RWPE2 (cell line): ENCODE measurements around the gene TIMM29.
A peak's percentile ranks its signal among the peaks of the same experiment; 100 is the strongest.

Source experiments
- ATAC-seq: fragments of 200-7000 bp; cut with Tn5 transposase; 3 replicates; pipeline ENCODE4 v1.9.1; 2021; ENCODE audit warnings: low read depth
- DNase-seq: peaks from one replicate; pipeline ENCODE4 v3.0.0-alpha.2; 2020; ENCODE audit warnings: low spot score
- H3K27ac ChIP-seq: fragments of 450-650 bp; 2 replicates; pipeline ENCODE4 v1.5.1; 2017; ENCODE audit warnings: mild to moderate bottlenecking; ENCODE audit not compliant: poor library complexity, severe bottlenecking
- H3K27me3 ChIP-seq: fragments of 250-450 bp; sonication (Bioruptor Pico); 2 replicates; pipeline ENCODE4 v1.5.1; 2021; ENCODE audit warnings: mild to moderate bottlenecking, moderate library complexity; ENCODE audit not compliant: insufficient read depth, poor library complexity, severe bottlenecking
- H3K36me3 ChIP-seq: fragments of 250-450 bp; sonication (Bioruptor Pico); 2 replicates; pipeline ENCODE4 v1.5.1; 2020; ENCODE audit warnings: low read depth, mild to moderate bottlenecking, moderate library complexity
- H3K4me1 ChIP-seq: fragments of 250-450 bp; sonication (Bioruptor Pico); 2 replicates; pipeline ENCODE4 v1.5.1; 2021; ENCODE audit warnings: mild to moderate bottlenecking, moderate library complexity; ENCODE audit not compliant: insufficient read depth, poor library complexity, severe bottlenecking
- H3K4me3 ChIP-seq: fragments of 250-450 bp; sonication (Bioruptor Pico); 2 replicates; pipeline ENCODE4 v1.5.1; 2021; ENCODE audit warnings: mild to moderate bottlenecking, moderate library complexity; ENCODE audit not compliant: severe bottlenecking
- H3K9me3 ChIP-seq: fragments of 250-450 bp; sonication (Bioruptor Pico); 2 replicates; pipeline ENCODE4 v1.5.1; 2021; ENCODE audit warnings: mild to moderate bottlenecking, moderate library complexity; ENCODE audit not compliant: severe bottlenecking
- CTCF ChIP-seq: fragments of 450-650 bp; IDR thresholded peaks from one replicate; pipeline ENCODE4 v1.5.1; 2017; ENCODE audit warnings: mild to moderate bottlenecking, moderate library complexity; ENCODE audit not compliant: poor library complexity, severe bottlenecking

TIMM29 gene

GRCh38 chr19:10924597-10924996, 4.0 kb upstream of the TIMM29 start:
- no peak for ATAC-seq
- no peaks in the 10 kb centered on the region for H3K27me3 ChIP-seq

DNA sequence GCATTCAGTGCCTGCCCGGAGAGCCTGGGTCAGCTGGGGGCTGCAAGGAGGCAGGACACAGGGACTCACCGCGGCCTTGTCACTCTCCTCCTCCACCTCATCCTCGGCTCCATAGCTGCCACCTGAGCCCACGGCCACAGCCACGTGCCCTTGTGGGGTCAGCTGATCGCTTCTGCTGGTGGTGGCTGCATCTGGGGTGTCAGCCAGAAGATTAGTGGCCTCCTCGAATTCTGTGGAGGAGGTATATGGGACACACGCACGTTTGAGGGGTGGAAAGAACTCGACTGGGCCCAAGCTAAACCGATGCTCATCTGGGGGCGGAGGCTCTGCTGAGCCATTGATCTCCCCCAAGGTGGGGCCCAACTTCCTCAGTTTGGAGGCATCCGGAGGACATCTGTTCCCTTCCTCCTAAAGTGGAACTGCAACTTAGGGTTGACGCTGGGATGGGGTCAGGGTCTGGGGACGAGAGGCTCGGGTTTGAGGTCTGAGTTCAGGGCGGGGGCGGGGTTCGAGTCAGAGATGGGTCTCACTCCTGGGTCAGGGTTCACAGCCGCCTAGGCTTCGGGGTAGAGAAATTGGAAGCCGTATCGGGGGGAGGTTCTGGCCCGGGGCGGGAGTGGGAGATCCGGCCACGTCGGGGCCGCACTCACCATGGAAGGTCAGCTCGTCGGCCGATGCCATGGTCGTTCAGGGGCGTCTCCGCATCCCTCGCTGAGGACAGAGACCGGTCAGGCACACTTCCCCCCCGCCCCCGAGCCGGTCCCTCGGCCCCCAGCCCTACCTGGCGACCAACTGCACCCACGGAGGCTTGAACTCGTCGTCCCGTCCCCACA, 665 bp upstream of the TIMM29 start:
- TF ChIP-seq CTCF, result no peak
- Histone ChIP-seq H3K4me3 (peak overlapping the region; percentile 64), H3K27ac (peak overlapping the region; percentile 41), H3K9me3 (no peaks in the 10 kb centered on the region), H3K27me3 (no peaks in the 10 kb centered on the region), H3K4me1 (peaks cover 3% of the 10 kb centered on the region), H3K36me3 (peaks cover 19% of the 10 kb centered on the region)
- DNase-seq, result no peak
- ATAC-seq, result peak; percentile 17

More at GRCh38 chr19:10924597-10924996, 4.0 kb upstream of the TIMM29 start:
- Histone ChIP-seq H3K27ac (no peak overlapping the region), H3K9me3 (no peaks in the 10 kb centered on the region), H3K4me3 (no peak overlapping the region), H3K4me1 (no peaks in the 10 kb centered on the region), H3K36me3 (peaks cover 31% of the 10 kb centered on the region)
- DNase-seq, result no peak
- TF ChIP-seq CTCF, result no peak

GRCh38 chr19:10929402-10929794, 787 bp downstream of the TIMM29 start:
- H3K36me3 ChIP-seq, result peaks cover 9% of the 10 kb centered on the region
- no peak for ATAC-seq

GRCh38 chr19:10935371-10936059, 6.9 kb downstream of the TIMM29 start:
- DNase-seq, result no peak
- peaks cover 6% of the 10 kb centered on the region for H3K4me1 ChIP-seq
- H3K36me3 ChIP-seq, result peaks cover 4% of the 10 kb centered on the region; the same call in 1 of the 2 replicates
- H3K4me3 ChIP-seq, result no peak overlapping the region
- no peaks in the 10 kb centered on the region for H3K9me3 ChIP-seq
- ATAC-seq, result no peak
- H3K27me3 ChIP-seq, result no peaks in the 10 kb centered on the region
- H3K27ac ChIP-seq, result no peak overlapping the region
- TF ChIP-seq CTCF, result no peak

More at GRCh38 chr19:10929402-10929794, 787 bp downstream of the TIMM29 start:
- Histone ChIP-seq H3K4me1 (peaks cover 3% of the 10 kb centered on the region), H3K4me3 (peak overlapping the region; percentile 64), H3K9me3 (no peaks in the 10 kb centered on the region), H3K27me3 (no peaks in the 10 kb centered on the region), H3K27ac (peak overlapping the region; percentile 41)
- TF ChIP-seq CTCF, result no peak
- no peak for DNase-seq
